GM12878 (cell line): Measurements from ENCODE around the gene PRKAG2.

ENCODE experiments used
- CTCF ChIP-seq, 3 experiments: IDR thresholded peaks in 2 of 3; conservative IDR thresholded peaks in 1 of 3; 2 replicates each; pipeline ENCODE4 v1.5.1; 2011; ENCODE audit warnings: low read depth in 3 of 3, low read length in 3 of 3, mild to moderate bottlenecking in 3 of 3, control low read depth in 2 of 3, moderate library complexity in 2 of 3, inconsistent platforms in 1 of 3, mixed read lengths in 1 of 3; ENCODE audit not compliant: control insufficient read depth in 2 of 3, insufficient read depth in 1 of 3; ENCODE audit errors: extremely low read depth in 1 of 3
- TF ChIP-seq, protein P1 (sequence below): IDR thresholded peaks from 2 replicates; pipeline ENCODE4 v1.6.1; 2012; ENCODE audit warnings: low read length, inconsistent platforms

DNA sequence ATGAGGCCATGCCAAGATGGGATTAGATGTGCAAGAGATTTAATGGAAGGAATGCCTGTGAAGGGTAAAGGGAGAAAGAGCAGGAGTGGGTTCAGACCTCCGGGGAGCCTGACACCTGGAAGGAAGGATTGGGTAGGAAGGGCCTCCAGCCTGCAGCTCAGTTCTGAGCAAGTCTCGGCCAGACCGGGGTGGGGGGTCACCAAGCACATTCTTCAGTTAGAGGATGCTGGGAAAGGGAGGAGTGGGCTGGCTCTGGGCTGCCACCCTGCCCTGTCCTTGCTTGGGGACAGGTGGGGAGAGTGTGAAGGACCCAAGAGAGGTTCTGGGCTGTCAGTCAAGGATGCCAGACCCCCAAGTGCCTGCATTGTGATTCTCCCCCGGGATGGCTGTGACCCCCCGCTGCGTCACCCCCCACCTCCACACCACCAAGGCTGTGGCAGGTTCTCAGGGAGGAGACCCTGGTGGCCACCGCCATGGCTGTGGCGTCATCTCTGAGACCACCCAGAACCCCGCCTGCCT lies 16.5 kb upstream of the PRKAG2 start:
- TF ChIP-seq, protein P1, sequence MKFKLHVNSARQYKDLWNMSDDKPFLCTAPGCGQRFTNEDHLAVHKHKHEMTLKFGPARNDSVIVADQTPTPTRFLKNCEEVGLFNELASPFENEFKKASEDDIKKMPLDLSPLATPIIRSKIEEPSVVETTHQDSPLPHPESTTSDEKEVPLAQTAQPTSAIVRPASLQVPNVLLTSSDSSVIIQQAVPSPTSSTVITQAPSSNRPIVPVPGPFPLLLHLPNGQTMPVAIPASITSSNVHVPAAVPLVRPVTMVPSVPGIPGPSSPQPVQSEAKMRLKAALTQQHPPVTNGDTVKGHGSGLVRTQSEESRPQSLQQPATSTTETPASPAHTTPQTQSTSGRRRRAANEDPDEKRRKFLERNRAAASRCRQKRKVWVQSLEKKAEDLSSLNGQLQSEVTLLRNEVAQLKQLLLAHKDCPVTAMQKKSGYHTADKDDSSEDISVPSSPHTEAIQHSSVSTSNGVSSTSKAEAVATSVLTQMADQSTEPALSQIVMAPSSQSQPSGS = no peak
- no peak for TF ChIP-seq CTCF (IDR thresholded peaks at IDR 0.05 in 2 of 3, conservative IDR thresholded peaks at IDR 0.05 in 1 of 3; ENCODE audit: control insufficient read depth in 2 of 3, extremely low read depth in 1 of 3, insufficient read depth in 1 of 3, low read depth in 3 of 3, low read length in 3 of 3)
